Suprapubic skin (tissue), 3 donors: Measurements from ENCODE around the gene ALDH3A2.

ENCODE experiments used
- POLR2A ChIP-seq, 2 donors: fragments of 450-650 bp; IDR thresholded peaks; one replicate each; pipeline ENCODE4 v1.6.1; 2017; ENCODE audit warnings: antibody characterized with exemption in 2 of 2, mild to moderate bottlenecking in 2 of 2, moderate library complexity in 2 of 2
- TF ChIP-seq, protein P1 (sequence below), 2 donors: fragments of 200-600 bp in 1 of 2; fragments of 450-650 bp in 1 of 2; sonication (generic) in 1 of 2; IDR thresholded peaks; one replicate each; pipeline ENCODE4 v1.5.1; 2016 to 2019; ENCODE audit warnings: antibody characterized with exemption in 2 of 2, mild to moderate bottlenecking in 1 of 2, moderate library complexity in 1 of 2

GRCh38 chr17:19656336-19656735 is 7.8 kb downstream of the ALDH3A2 start:
- TF ChIP-seq, protein P1, sequence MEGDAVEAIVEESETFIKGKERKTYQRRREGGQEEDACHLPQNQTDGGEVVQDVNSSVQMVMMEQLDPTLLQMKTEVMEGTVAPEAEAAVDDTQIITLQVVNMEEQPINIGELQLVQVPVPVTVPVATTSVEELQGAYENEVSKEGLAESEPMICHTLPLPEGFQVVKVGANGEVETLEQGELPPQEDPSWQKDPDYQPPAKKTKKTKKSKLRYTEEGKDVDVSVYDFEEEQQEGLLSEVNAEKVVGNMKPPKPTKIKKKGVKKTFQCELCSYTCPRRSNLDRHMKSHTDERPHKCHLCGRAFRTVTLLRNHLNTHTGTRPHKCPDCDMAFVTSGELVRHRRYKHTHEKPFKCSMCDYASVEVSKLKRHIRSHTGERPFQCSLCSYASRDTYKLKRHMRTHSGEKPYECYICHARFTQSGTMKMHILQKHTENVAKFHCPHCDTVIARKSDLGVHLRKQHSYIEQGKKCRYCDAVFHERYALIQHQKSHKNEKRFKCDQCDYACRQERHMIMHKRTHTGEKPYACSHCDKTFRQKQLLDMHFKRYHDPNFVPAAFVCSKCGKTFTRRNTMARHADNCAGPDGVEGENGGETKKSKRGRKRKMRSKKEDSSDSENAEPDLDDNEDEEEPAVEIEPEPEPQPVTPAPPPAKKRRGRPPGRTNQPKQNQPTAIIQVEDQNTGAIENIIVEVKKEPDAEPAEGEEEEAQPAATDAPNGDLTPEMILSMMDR (IDR thresholded peaks at IDR 0.05) = no peak
- TF ChIP-seq POLR2A (IDR thresholded peaks at IDR 0.05) = no peak
